T-helper 2 cell treated with Interferon-gamma antibody and Interleukin-4, amounts not matched to agents 5 μg/mL and 100 μg/mL, for 36 hours (primary cell): ENCODE measurements around the gene HSCB.
"Not testable (repeated sequence)": the region's sequence is repeated elsewhere in the genome, so short reads cannot be mapped to it uniquely, and the experiment has no call there.

Experiments
- DNase-seq: peaks from one replicate; pipeline ENCODE4 v3.0.0; 2021; ENCODE audit warnings: low spot score
- H3K27ac Mint-ChIP-seq: one replicate; pipeline ENCODE4 v1.8.0; 2021; ENCODE audit warnings: mild to moderate bottlenecking, mixed read lengths
- H3K27me3 Mint-ChIP-seq: one replicate; pipeline ENCODE4 v1.8.0; 2021; ENCODE audit warnings: low read depth, mixed read lengths
- H3K36me3 Mint-ChIP-seq: one replicate; pipeline ENCODE4 v1.8.0; 2021; ENCODE audit warnings: low read depth, mixed read lengths
- H3K4me1 Mint-ChIP-seq: one replicate; pipeline ENCODE4 v1.8.0; 2021; ENCODE audit warnings: low read depth, mixed read lengths
- H3K4me3 Mint-ChIP-seq: one replicate; pipeline ENCODE4 v1.8.0; 2022; ENCODE audit warnings: mild to moderate bottlenecking, moderate library complexity, mixed read lengths
- H3K9me3 Mint-ChIP-seq: one replicate; pipeline ENCODE4 v1.8.0; 2021; ENCODE audit warnings: mixed read lengths

HSCB gene

DNA sequence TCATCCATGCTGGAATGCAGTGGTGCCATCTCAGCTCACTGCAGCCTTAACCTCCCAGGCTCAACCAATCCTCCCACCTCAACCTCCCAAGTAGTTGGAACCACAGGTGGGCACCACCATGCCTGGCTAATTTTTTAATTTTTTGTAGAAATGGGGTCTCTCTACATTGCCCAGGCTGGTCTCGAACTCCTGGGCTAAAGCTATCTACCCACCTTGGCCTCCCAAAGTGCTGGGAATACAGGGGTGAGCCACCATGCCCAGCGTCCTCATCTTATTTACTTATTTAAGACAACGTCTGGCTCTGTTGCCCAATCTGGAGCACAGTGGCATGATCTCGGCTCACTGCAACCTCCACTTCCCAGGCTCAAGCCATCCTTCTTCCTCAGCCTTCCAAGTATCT lies 20.2 kb downstream of the HSCB start:
- DNase-seq, H3K4me1 Mint-ChIP-seq, H3K27me3 Mint-ChIP-seq, H3K27ac Mint-ChIP-seq, H3K9me3 Mint-ChIP-seq, H3K4me3 Mint-ChIP-seq, H3K36me3 Mint-ChIP-seq: not testable (repeated sequence)

DNA sequence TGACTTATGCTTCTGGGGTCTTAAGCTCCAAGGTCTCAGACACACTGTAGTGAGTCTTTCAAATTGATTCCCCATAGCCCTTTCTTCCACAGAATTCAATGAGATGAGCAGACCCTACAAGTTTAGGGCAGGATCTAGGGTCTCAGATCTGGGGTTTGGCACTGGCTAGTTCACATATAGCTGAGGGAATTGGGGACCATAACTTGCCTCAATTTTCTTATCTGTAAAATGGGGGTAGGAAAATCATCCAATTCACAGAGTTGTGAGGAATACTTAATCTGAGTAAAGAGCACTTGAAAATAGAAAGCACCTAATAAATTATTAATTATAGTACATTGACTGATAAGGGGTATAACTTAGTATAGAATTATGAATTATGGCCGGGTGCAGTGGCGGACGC lies 24.8 kb downstream of the HSCB start:
- Mint-ChIP-seq H3K27me3 (no peaks in the 10 kb centered on the region), H3K4me1 (no peaks in the 10 kb centered on the region), H3K27ac (no peak overlapping the region), H3K36me3 (no peaks in the 10 kb centered on the region), H3K9me3 (no peaks in the 10 kb centered on the region), H3K4me3 (no peak overlapping the region)
- no peak for DNase-seq

DNA sequence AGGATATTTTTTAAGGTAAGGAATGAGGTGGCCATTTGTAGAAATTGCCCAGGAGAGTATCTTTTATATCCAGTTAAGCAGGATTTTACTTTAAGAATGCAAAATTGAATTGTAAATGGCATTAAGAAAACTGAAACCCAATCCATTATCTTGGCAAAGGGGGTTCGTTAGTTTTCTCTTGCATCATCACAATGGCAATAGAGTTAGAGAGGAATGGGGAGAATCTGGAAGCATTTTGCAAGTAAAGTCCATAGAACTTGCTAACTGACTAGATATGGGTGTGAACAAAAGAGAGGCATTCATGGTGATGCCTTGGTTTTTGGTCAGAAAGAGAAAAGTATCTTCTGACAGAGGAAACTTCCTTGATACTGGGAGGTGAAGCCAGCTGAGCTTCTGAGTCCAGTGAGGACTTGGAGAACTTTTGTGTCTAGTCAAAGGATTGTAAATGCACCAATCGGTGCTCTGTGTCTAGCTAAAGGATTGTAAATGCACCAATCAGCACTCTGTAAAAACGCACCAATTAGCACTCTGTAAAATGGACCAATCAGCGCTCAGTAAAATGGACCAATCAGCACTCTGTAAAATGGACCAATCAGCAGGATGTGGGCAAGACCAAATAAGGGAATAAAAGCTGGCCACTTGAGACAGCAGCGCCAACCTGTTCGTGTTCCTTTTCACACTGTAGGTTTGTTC lies 27.0 kb downstream of the HSCB start:
- Mint-ChIP-seq H3K4me1 (peaks cover 8% of the 10 kb centered on the region), H3K4me3 (no peak overlapping the region), H3K27ac (no peak overlapping the region), H3K27me3 (no peaks in the 10 kb centered on the region), H3K9me3 (no peaks in the 10 kb centered on the region), H3K36me3 (peaks cover 6% of the 10 kb centered on the region)
- no peak for DNase-seq

DNA sequence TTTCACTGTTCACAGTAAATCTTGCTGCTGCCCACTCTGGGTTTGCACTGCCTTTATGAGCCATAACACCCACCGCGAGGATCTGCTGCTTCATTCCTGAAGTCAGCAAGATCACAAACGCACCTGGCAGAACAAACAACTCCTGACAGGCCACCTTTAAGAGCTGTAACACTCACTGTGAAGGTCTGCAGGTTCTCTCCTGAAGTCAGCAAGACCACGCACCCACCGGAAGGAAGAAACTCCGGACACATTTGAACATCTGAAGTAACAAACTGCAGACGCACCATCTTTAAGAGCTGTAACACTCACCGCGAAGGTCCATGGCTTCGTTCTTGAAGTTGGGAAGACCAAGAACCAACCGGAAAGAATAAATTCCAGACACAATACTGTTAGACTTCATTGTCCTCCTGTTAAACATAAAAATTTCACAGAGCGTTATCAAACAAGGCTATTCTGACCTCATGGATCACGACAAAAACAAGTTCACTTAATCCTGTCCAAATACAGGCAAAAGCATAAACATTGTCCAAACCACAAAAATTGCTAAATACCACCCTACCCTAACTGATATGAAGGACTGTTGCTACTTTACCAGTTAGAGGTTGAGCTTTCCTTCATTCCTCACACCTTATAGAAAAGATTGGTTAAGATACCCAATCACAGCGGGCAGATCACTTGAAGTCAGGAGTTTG lies 27.7 kb downstream of the HSCB start:
- Mint-ChIP-seq H3K4me3 (no peak overlapping the region), H3K27ac (no peak overlapping the region), H3K27me3 (no peaks in the 10 kb centered on the region), H3K9me3 (no peaks in the 10 kb centered on the region), H3K4me1 (peaks cover 10% of the 10 kb centered on the region), H3K36me3 (peaks cover 7% of the 10 kb centered on the region)
- DNase-seq = no peak

DNA sequence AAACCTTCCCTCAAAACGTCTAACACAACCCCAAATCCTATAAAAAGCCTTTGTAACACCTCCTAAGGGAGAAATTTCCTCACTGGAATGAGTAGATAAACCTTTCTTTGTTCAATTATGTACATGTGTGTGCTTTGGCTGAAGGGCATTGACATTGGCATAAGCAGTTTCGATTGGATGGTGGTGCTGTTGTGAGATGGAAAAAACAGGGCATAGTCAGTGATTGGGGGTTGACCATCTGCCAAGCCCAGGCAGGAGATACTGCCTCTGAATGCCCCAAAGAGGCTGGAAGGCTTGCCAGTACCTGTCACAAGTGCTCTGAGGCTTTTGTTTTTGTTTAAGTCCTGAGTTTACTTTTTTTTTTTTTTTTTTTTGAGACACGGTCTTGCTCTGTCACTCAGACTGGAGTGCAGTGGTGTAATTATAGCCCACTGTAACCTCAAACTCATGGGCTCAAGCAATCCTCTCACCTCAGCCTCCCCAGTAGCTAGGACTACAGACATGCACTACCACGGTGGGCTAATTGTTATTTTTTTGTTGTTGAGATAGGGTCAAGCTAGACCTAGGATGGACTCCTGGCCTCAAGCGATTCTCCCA lies 29.5 kb downstream of the HSCB start:
- no peak overlapping the region for H3K4me3 Mint-ChIP-seq
- DNase-seq = no peak

DNA sequence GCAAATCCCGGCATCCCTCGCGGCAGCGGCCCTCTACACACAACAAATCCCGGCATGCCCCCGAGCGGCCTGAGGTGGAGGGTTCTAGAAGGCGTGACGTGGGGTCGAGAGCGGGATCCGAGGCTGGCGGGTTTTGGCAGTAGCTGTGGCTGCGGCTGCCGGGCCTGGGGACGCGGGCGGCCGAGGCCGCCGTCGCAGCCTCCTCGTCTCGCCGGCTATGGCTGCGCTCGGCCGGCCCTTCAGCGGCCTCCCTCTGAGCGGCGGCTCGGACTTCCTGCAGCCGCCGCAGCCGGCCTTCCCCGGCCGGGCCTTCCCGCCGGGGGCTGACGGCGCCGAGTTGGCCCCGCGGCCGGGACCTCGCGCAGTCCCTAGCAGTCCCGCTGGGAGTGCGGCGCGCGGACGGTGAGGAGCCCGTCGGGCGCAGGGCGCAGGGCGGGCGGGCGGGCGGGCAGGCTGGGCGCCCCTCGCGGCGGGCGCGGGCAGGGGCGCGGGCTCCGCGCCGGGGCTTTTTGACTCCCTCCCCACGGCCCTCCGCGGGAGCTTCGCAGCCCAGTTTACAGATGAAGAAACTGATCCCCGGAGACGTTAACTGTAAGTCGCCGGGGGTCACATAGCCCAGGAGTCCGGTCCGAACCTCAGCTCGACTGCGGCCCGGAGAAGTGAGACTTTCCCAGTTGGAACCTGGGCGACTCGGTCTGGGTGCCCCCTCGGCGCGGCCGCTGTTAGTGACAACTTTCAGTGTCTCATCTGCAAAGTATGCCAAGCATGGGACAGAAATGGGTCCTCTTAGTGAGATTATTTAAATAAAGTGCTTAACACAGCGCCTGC lies 31.0 kb downstream of the HSCB start, which contains the start of gene CCDC117:
TSS of gene CCDC117 (plus strand) at position 63 of the 828 bp plus-strand sequence. CDS start at position 218, 155 bp downstream.
- Mint-ChIP-seq H3K4me1 (peaks cover 16% of the 10 kb centered on the region), H3K4me3 (peak within 1 kb of the TSS; percentile 100), H3K9me3 (no peaks in the 10 kb centered on the region), H3K36me3 (peaks cover 25% of the 10 kb centered on the region), H3K27me3 (no peaks in the 10 kb centered on the region), H3K27ac (peak within 1 kb of the TSS; percentile 98)
- peak; percentile 91 for DNase-seq

More for the DNA sequence above, 29.5 kb downstream of the HSCB start:
- Mint-ChIP-seq H3K27me3 (no peaks in the 10 kb centered on the region), H3K4me1 (peaks cover 16% of the 10 kb centered on the region), H3K27ac (no peak overlapping the region), H3K9me3 (no peaks in the 10 kb centered on the region), H3K36me3 (peaks cover 23% of the 10 kb centered on the region)

DNA sequence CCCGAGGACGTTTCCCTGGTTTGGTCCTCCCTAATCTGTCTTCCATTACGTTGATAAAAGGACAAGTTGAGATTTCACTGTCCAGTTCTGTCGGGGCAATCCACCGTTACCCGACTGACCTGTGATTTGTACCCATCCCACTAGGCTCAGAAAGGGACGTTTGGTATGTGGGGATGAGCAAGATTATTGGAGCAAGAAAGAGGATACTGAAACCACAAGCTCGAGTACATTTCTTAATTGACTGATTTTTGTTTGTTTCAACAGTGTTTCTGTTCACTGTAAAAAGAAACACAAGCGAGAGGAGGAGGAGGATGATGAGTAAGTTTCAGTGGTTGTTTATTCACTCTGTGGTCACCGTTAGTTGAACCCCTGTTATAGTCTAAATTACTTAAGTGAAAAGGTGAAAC lies 31.6 kb downstream of the HSCB start:
- H3K27me3 Mint-ChIP-seq = no peaks in the 10 kb centered on the region

DNA sequence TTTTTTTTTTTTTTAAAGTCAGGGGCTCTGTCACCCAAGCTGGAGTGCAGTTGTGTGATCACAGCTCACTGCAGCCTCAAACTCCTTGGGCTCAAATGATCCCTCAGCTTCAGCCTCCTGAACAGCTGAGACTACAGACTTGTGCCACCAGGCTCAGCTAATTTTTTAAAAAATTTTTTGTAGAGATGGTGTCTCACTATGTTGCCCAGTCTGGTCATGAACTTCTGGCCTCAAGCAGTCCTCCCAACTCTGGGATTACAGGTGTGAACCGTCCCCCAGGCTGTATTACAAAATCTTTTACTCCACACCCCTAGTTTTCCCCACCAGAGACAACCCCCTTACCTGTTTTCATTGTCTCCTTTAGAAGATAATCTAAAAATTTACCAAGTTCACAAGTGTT lies 32.5 kb downstream of the HSCB start:
- Mint-ChIP-seq H3K27me3 (no peaks in the 10 kb centered on the region), H3K4me1 (peaks cover 16% of the 10 kb centered on the region), H3K27ac (peak overlapping the region; percentile 69), H3K9me3 (no peaks in the 10 kb centered on the region), H3K36me3 (peaks cover 29% of the 10 kb centered on the region), H3K4me3 (peak overlapping the region; percentile 100)
- no peak for DNase-seq

More for the DNA sequence above, 31.6 kb downstream of the HSCB start:
- Mint-ChIP-seq H3K36me3 (peaks cover 25% of the 10 kb centered on the region), H3K9me3 (no peaks in the 10 kb centered on the region), H3K4me1 (peaks cover 16% of the 10 kb centered on the region), H3K27ac (peak overlapping the region; percentile 98), H3K4me3 (peak overlapping the region; percentile 100)
- DNase-seq = peak; percentile 27

DNA sequence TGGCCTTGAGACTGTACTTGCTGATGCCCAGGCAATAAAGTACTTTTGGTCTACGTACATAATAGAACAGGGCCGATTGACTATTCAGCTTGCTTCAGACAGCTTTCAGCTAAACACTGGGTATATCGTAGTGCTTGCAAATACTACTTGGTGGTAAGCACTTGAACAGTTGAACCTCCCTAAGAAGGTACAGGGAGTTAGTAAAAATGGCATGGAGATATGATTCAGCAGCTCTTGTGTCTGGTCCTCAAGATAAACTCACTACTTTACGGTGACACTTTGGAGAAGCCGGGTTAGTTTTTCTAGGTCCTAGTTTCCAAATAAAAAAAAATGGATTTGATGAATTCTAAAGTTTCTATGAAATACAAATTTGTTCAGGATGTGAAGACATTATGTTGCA lies 38.0 kb downstream of the HSCB start:
- H3K4me3 Mint-ChIP-seq = no peak overlapping the region
- peaks cover 15% of the 10 kb centered on the region for H3K4me1 Mint-ChIP-seq
- no peaks in the 10 kb centered on the region for H3K9me3 Mint-ChIP-seq
- H3K27ac Mint-ChIP-seq = no peak overlapping the region
- H3K27me3 Mint-ChIP-seq = no peaks in the 10 kb centered on the region
- DNase-seq = no peak
- H3K36me3 Mint-ChIP-seq = peaks cover 48% of the 10 kb centered on the region

DNA sequence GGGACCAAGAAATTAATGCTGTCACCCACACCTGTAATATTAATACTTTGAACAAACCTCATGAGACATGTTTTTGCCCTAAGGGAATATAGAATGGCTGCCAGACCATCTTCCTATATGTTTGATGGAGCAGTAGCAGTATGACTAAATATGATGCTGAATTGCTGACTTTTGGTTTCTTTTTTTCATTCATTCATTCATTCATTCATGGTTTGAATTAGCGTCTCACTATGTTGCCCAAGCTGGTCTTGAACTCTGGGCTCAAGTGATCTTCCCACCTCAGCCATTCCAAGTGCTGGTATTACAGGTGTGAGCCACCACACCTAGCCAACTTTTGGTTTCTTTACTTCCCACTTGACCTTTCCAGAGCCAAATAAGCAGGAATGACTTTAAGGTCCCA lies 38.5 kb downstream of the HSCB start:
- H3K4me1 Mint-ChIP-seq = peaks cover 15% of the 10 kb centered on the region
- H3K9me3 Mint-ChIP-seq = no peaks in the 10 kb centered on the region
- peaks cover 49% of the 10 kb centered on the region for H3K36me3 Mint-ChIP-seq
- no peak for DNase-seq
- H3K27ac Mint-ChIP-seq = no peak overlapping the region
- no peak overlapping the region for H3K4me3 Mint-ChIP-seq
- H3K27me3 Mint-ChIP-seq = no peaks in the 10 kb centered on the region

DNA sequence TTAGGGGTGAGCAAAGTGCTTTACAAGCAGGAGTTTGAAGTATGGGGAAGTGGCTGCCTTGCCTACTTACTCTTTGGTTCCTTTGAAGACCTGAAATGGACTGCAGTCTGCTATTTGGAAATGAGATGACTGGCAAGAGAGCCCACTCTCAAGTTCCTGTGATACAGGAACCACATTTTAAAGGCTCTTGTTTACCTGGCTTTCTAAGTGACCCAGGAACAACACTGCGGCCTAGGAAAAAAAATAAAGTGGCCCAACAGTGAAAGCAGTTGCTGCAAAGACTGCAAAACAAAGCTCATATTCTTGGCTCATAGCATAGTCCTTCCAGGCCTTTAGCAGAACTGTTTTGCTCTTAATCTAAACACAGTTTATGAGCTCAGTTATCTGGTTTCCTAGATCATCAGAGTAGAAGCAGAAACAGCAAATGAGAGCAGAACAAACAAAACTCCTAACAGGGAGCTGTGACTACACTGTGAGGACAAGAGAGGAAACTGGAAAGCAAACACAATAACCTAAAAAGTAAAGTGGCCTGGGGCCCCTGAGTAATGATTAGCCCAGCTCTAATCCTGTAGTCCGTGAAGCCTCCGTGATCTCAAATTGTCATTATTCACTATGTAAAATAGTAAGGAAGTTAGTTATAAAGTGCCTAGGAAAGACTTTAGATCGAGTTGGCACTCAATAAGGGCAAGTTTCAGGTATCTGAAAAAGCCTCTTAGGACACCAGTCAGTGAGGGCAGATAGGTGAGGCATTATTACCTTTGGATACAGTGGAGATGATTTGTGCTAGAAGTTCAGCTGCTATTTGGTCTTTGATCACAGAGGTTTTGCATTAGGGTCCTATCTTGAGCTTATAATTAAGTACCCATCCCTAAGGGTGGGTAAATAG lies 42.2 kb downstream of the HSCB start:
- peaks cover 61% of the 10 kb centered on the region for H3K36me3 Mint-ChIP-seq
- H3K27me3 Mint-ChIP-seq = no peaks in the 10 kb centered on the region
- H3K27ac Mint-ChIP-seq = no peak overlapping the region
- peaks cover 13% of the 10 kb centered on the region for H3K4me1 Mint-ChIP-seq
- no peaks in the 10 kb centered on the region for H3K9me3 Mint-ChIP-seq
- no peak for DNase-seq
- no peak overlapping the region for H3K4me3 Mint-ChIP-seq

DNA sequence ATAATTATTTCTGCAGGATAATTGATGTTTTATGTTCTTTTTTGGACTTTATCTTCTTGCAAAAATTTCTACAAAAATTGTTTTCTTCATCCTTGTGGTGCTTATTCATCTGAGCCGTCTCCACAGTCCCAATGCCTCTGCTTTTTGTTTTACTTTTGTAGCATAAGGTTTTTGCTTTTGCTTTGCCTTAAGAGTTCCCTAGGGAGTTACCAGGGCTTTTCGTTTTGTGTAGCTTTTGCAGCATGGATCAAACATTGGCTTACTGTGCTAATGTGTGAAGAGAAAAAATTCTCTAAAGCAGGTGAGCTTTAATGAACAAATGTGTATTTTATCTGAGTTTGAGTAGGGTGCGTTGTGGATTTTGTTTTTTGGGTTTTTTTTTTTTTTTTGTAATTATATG lies 46.8 kb downstream of the HSCB start:
- peaks cover 59% of the 10 kb centered on the region for H3K36me3 Mint-ChIP-seq
- peaks cover 17% of the 10 kb centered on the region for H3K4me1 Mint-ChIP-seq
- no peaks in the 10 kb centered on the region for H3K9me3 Mint-ChIP-seq
- no peak overlapping the region for H3K4me3 Mint-ChIP-seq
- no peaks in the 10 kb centered on the region for H3K27me3 Mint-ChIP-seq
- no peak overlapping the region for H3K27ac Mint-ChIP-seq
- no peak for DNase-seq

DNA sequence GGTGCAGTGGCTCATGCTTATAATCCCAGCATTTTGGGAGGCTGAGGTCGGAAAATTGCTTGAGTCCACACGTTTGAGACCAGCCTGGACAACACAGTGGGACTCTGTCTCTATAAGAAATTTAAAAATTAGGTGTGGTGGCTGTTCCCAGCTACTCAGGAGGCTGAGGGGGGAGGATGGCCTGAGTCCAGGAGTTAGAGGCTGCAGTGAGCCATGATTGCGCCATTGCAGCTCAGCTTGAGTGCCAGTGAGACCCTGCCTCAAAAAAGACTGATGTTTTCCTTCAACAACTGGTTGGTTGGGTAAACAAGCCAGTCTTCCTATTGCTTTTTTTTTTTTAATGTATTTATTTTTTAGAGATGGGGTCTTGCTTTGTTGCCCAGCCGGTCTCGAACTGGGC lies 49.3 kb downstream of the HSCB start:
- peaks cover 37% of the 10 kb centered on the region for H3K4me1 Mint-ChIP-seq
- H3K4me3 Mint-ChIP-seq = no peak overlapping the region
- H3K27me3 Mint-ChIP-seq = no peaks in the 10 kb centered on the region
- no peak for DNase-seq
- H3K27ac Mint-ChIP-seq = no peak overlapping the region
- no peaks in the 10 kb centered on the region for H3K9me3 Mint-ChIP-seq
- H3K36me3 Mint-ChIP-seq = peaks cover 62% of the 10 kb centered on the region
